HUDEP-2 (cell line): ENCODE measurements around the gene SORCS2.

Experiments used
- DNase-seq, 76 experiments: peaks; one replicate each; lab custom pipeline; 2025; ENCODE audit not compliant: unreplicated experiment in 76 of 76; lab: John Stamatoyannopoulos, UW

The SORCS2 gene

GRCh38 chr4:7705062-7705461 lies 512.7 kb downstream of the SORCS2 start:
- DNase-seq = no peak

- DNase-seq = no peak
Measured at GRCh38 chr4:7705593-7705992, 513.3 kb downstream of the SORCS2 start.

GRCh38 chr4:7708238-7708637 lies 515.9 kb downstream of the SORCS2 start:
- DNase-seq = no peak

- no peak for DNase-seq
Measured at GRCh38 chr4:7708981-7709380, 516.6 kb downstream of the SORCS2 start.

- no peak for DNase-seq
Measured at GRCh38 chr4:7709431-7709830, 517.1 kb downstream of the SORCS2 start.

- DNase-seq = no peak
Measured at GRCh38 chr4:7710126-7710525, 517.8 kb downstream of the SORCS2 start.

GRCh38 chr4:7710576-7711306 lies 518.4 kb downstream of the SORCS2 start:
- no peak for DNase-seq

- DNase-seq = no peak
Measured at GRCh38 chr4:7711307-7711963, 519.1 kb downstream of the SORCS2 start.

- DNase-seq = no peak
Measured at GRCh38 chr4:7712021-7712671, 519.8 kb downstream of the SORCS2 start.

- no peak for DNase-seq
Measured at GRCh38 chr4:7713757-7714156, 521.4 kb downstream of the SORCS2 start.

- no peak for DNase-seq
Measured at GRCh38 chr4:7714176-7714575, 521.8 kb downstream of the SORCS2 start.

GRCh38 chr4:7714738-7715137 lies 522.4 kb downstream of the SORCS2 start:
- DNase-seq = no peak

- no peak for DNase-seq
Measured at GRCh38 chr4:7715271-7716009, 523.1 kb downstream of the SORCS2 start.

GRCh38 chr4:7716010-7716721 lies 523.8 kb downstream of the SORCS2 start:
- DNase-seq = no peak

- DNase-seq = no peak
Measured at GRCh38 chr4:7717161-7717560, 524.8 kb downstream of the SORCS2 start.

- DNase-seq = no peak
Measured at GRCh38 chr4:7717946-7718490, 525.7 kb downstream of the SORCS2 start.

GRCh38 chr4:7719354-7720174 lies 527.2 kb downstream of the SORCS2 start:
- peak in 21 of 76 experiments; percentile 1 to 38 (median 13) for DNase-seq

GRCh38 chr4:7721984-7722551 lies 529.7 kb downstream of the SORCS2 start:
- DNase-seq = no peak

GRCh38 chr4:7722766-7723387 lies 530.5 kb downstream of the SORCS2 start:
- DNase-seq = no peak
